Measurements from ENCODE around the gene GPAM.
"Not testable (repeated sequence)": the region's sequence is repeated elsewhere in the genome, so short reads cannot be mapped to it uniquely, and the experiment has no call there.

Gene GPAM

GRCh38 chr10:112215342-112215774 is 31.8 kb upstream of the GPAM start:
- no peak for DNase-seq

- DNase-seq: no peak
These were observed 30.8 kb upstream of the GPAM start for GRCh38 chr10:112214298-112214926.

- no peak for DNase-seq
These were observed 30.3 kb upstream of the GPAM start for GRCh38 chr10:112213836-112214235.

GRCh38 chr10:112213098-112213823 is 29.7 kb upstream of the GPAM start:
- DNase-seq: no peak

- peak; percentile 21 for DNase-seq
These were observed 27.1 kb upstream of the GPAM start for GRCh38 chr10:112210666-112211065.

GRCh38 chr10:112209684-112210131 is 26.1 kb upstream of the GPAM start:
- no peak for DNase-seq

GRCh38 chr10:112208997-112209396 is 25.4 kb upstream of the GPAM start:
- no peak for DNase-seq

- DNase-seq: peak; percentile 18
These were observed 24.7 kb upstream of the GPAM start for GRCh38 chr10:112208292-112208691.

- no peak for DNase-seq
These were observed 19.9 kb upstream of the GPAM start for GRCh38 chr10:112203328-112204076.

GRCh38 chr10:112202561-112203241 is 19.1 kb upstream of the GPAM start:
- no peak for DNase-seq

GRCh38 chr10:112202076-112202475 is 18.5 kb upstream of the GPAM start:
- DNase-seq: no peak

- no peak for DNase-seq
These were observed 17.8 kb upstream of the GPAM start for GRCh38 chr10:112201334-112201733.

GRCh38 chr10:112200259-112200658 is 16.7 kb upstream of the GPAM start:
- DNase-seq: not testable (repeated sequence)

- DNase-seq: not testable (repeated sequence)
These were observed 14.1 kb upstream of the GPAM start for GRCh38 chr10:112197662-112198061.

- DNase-seq: no peak
These were observed 11.7 kb upstream of the GPAM start for GRCh38 chr10:112195224-112195623.

- no peak for DNase-seq
These were observed 8.2 kb upstream of the GPAM start for GRCh38 chr10:112191791-112192190.

GRCh38 chr10:112191041-112191590 is 7.6 kb upstream of the GPAM start:
- DNase-seq: no peak

- DNase-seq: peak; percentile 58
These were observed 5.9 kb upstream of the GPAM start for GRCh38 chr10:112189465-112189864.

- DNase-seq: no peak
These were observed 4.0 kb upstream of the GPAM start for GRCh38 chr10:112187527-112187926.

- DNase-seq: no peak
These were observed 2.4 kb upstream of the GPAM start for GRCh38 chr10:112185959-112186358.

- DNase-seq: no peak
These were observed 814 bp upstream of the GPAM start for GRCh38 chr10:112184379-112184778.

- no peak for DNase-seq
These were observed 447 bp upstream of the GPAM start for GRCh38 chr10:112184052-112184371.

GRCh38 chr10:112182784-112183328 is 709 bp downstream of the GPAM start:
- DNase-seq: no peak

Data from midbrain (tissue), 1 donor.